HG03280 (cell line): ENCODE measurements around the gene ZNF32.

Source experiments
- ATAC-seq: cut with Tn5 transposase; IDR thresholded peaks from one replicate; pipeline ENCODE4 v1.9.1; 2021; ENCODE audit warnings: mild to moderate bottlenecking, moderate library complexity; ENCODE audit not compliant: unreplicated experiment

The ZNF32 gene

DNA sequence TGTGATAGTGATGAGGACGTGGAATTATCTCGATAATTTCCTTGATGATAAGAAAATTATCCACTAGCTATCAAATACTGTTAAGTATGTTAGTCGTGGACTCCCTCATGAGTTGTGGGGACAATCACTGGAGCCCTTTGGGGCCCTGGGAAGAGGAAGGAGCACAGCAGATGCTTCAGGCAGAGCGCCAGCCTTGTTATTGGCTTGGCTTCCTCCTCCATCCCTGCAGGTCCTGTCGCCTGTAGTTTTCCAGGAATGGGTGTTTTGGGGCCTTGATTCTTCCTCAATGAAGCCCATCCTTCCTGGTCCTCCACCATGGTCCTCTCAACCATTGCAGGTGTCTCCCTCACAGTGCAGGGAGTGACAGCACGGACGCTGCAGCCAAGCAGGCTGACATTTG is 32.5 kb upstream of the ZNF32 start:
- no peak for ATAC-seq

DNA sequence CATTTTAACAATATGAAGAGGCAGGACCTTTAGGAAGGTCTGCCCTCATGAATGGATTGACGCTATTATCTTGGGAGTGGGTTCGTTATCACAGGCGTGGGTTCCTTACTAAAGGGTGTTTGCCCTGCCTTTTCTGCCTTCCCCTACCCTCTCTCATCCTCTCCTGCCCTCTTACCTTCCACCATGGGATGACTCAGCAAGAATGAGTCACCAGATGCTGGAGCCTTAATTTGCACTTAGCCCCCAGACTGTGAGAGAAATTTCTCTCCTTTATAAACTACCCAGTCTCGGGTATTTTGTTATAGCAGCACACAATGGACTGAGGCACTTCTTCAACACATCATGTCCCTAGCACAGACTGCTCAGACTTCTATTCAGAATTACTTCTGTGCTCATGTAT is 31.4 kb upstream of the ZNF32 start:
- ATAC-seq: no peak

DNA sequence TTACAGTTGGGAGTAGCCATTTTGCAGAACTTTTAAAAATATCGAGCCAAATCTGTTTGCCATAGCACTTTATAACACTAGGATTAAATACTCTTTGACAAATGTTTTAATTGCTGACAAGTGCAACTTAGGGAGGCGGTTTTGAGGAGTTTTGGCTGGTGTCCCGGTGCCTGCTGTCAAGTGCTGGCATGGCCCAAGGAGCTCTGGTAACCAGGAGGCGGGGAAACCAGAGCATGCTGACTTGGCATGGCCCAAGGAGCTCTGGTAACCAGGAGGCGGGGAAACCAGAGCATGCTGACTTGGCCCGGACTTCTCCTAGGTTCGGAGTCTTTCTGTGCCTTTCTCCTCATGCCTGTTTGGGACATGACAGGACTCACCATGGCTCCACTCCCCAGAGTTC is 30.8 kb upstream of the ZNF32 start:
- ATAC-seq: no peak

DNA sequence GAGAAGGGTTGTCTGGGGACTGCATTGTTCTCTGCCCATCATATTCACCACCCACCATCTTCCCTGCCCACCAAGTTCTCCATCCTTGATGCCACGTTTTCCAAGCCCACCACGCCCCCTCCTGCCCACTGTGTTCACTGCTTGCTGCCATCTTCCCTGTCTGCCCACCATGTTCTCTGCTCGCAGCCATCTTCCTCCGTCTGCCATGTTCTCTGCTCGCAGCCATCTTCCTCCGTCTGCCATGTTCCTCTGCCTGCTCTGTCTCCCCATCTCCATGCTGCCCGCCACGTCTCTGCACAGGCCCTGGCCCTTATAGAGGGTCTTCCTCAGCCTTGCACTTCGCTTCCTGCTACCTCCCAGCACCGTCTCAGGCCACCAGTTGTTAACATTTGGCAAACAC is 30.0 kb upstream of the ZNF32 start:
- ATAC-seq: no peak

DNA sequence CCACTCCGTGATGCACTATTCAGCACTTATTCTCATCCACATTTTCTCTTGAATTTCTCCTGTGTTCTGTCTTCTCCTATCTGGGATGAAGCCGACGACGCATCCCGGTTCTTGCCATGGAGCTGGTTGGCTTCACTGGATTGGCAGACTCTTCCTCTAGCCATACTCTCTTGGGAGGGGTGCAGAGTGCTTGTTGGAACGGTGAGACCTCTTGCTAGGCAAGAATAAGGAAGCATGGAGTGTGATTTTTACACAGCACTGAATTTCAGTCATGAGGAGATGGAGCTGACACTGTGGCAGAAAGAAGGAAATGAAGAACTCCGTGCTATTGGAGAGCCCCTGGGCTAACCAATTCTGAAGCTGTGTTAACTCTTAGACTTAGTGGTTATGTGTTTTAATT is 28.2 kb upstream of the ZNF32 start:
- no peak for ATAC-seq

DNA sequence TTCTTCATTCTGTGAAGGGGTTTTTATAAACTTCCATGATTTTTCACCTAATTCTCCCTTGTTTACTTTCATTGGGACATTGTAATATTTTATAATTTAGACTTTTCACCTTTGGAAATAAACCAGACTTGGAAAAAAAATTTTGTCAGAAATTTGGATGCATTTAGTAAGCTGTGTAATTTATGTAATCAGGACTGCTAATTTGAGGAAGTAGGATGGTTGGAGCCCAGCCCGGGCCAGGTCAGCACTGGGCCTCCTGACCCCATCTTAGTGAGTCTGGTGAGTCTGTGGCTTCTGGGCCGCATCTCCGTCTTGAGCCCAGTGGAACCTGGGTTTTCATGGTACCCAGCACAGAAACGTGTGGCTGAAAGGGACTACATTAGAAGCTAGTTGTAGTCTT is 27.6 kb upstream of the ZNF32 start:
- ATAC-seq: no peak

DNA sequence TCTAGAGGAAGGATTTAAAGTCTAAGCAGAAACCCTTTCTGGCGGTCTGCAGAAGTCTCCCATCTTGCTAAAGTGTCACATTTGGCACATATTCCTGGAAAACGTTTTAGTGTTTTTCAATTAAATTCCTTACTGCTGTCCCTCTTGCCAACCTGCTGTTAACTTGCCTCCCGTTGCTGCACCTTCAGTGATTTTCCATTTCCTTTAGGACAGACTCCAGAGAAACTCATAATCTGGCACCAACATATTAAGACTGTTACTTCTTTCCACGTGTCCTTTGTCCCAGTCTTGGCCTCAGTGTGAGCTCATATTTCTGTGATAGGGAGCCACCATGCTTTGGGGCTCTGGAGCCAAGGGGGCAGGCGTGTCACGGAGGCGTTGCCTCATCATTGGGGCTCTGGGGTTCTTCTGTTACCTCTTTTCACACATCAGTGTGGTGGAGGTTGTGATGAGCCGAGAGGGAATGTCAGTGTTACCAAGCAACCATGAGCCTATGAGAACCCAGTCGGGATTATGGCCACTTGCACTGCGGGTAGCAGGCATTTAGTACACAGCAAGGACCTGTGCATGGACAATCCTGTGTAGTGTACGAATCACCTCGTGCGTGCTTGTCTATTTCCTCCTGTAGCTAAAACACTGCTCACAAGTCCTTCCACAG is 26.0 kb upstream of the ZNF32 start:
- no peak for ATAC-seq

DNA sequence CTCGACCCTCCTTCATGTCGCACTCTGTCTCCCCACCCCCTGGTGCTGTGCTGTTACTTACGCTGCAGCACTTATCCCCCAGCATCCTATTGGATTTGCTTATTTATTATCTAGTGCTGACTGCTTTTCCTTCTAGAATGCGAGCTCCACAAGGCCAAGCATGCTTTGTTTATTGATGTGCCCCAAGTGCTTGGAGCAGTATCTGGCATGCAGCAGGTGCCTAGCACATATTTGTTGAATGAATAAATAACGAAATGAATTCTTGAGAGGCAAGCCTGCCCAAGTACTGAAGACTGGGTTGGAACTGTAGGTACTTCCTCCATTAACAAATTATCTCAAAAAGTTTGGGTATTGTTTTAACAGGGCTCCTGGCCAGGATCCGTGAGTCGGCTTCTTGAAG is 24.8 kb upstream of the ZNF32 start:
- ATAC-seq: no peak

DNA sequence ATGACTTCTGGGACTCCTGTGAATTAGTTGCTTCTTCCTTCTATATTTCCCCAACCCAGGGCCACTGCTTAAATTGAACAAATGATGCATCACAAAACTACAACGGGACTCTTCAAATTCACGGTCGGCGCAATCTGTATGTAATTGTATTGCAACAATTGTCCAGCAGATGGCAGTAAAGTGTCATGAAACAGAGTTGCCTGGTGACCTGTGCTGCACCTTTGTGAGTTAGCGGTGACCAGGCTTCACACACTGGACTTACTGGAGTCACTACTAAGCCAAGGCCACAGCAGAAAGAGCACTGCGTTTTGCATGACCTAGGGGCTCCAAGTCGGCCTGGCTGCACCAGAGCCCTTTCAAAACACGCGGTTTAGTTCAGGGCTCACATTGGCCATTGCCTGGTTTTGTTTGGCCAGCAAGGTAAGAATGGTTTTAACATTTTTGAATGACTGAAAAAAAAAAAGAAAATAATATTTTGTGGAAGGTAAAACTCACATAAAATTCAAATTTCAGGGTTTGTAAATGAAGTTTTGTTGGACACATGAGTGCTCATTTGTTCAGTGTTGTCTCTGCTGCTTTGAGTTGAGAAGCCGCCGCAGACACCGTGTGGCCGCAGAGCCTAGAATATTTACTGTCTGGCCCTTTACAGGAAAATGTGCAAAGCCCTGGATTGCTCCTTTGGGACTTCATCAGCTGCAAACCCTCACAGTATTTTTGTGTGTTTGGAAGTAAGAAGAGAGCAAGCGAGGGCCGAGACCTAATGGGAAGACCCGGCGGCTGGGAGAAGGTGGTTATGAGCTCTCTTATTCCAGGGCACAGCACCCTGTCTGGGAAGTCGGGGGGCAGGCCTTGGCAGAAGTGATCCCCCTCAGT is 23.2 kb upstream of the ZNF32 start:
- ATAC-seq: peak; percentile 74

DNA sequence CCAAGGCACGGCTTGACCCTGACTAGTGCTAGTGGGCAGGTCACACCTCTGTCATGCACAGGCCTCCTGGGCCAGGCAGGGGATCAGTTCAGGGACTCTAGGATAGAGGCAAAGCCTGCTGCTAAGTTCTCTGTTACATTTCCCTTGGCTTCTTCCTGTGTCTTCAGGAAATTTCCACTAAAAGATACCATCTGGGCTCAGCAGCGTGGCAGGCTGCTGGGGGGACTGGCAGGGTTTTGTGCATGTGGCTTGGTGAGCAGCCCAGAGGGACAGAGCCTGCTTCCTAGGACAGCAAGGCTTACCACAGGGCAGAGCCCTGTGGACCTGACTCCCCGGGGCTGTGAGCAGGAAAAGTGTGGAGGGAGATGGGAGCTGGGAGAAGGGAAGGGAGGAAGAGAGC is 20.7 kb upstream of the ZNF32 start:
- ATAC-seq: no peak

DNA sequence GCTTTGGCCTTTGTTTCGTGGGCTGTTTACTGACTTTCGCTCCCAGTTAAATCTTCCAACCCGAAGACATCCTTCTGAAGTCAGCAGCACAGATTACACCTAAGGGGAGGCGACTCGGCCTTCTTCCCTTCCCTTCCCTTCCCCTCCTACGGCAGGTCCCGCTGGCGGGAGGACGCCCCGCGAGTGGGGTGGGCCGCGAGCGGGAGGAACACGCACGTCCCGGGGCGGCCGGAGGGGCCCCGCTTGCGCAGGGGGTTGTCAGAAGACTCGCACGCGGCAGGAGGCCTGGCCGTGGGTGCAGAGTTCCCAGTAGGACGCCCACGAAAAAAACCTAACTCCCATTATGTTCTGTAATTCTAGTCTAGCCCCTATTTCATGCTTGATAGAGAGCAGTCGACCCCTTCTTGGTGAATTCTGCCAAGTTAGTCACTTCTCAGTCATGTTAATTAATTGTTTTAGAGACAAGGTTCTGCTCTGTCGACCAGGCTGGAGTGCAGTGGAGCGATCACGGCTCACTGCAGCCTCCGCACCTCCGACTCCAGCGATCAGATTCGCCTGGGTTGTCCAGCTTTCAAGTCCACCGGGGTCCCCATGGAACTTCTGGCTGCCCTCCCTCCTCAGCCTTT is 19.2 kb upstream of the ZNF32 start:
- no peak for ATAC-seq

DNA sequence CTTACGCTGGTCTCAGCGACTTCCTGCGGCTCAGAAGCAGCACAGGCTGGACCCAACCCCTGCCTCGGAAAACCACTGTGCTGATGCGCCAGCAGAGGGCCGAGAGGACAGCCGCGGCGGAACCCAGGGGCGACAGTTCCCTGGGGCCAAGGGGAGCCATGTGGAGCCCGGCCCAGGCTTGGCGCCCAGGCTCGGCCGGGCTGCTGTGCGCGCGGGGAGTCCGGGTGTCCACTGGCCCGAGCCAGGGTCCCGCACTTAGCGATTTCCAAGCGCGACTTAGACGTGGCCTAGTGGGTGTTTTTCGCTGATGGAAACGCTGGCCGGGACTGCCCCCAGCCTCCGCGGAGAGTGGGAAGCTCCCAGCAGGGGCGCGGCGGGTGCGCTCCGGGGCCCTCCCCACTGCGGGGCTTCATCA is 18.6 kb upstream of the ZNF32 start:
- ATAC-seq: no peak

DNA sequence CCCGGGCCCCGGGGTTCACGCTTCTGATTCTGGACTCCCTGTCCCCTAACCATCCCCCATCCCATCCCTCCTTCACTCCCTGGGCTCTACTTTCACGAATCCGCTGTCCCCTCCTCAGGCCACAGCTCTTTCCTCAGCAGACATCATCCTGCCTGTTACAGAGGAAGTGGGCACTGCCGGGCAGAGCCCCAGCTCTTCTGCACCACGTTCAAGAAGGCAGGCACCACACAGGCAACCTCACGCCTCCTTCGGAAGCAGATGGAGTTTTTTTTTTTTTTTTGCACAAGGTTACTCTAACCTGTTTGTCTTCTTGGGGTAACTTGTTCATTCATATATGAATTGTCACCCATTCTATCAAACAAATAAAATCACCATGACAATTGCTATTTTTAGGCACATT is 17.9 kb upstream of the ZNF32 start:
- ATAC-seq: no peak

DNA sequence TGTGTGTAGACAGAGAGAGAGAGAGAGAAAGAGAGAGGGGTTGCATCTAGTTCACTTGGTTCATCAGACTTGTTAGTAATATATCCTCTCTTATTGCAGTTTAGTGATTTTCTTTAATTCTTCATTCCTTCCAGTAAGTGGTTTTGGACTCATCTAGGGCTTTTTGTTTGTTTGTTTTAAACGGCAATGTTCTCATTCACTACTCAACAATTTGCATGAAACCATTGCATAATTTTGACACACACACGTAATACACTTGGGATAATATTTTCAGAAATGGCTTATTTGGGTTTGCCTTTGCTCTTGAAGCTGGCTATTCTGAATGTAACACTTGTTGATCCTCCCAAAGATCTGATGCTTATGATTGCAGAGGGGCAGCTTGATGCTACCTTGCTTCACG is 16.4 kb upstream of the ZNF32 start:
- ATAC-seq: no peak

DNA sequence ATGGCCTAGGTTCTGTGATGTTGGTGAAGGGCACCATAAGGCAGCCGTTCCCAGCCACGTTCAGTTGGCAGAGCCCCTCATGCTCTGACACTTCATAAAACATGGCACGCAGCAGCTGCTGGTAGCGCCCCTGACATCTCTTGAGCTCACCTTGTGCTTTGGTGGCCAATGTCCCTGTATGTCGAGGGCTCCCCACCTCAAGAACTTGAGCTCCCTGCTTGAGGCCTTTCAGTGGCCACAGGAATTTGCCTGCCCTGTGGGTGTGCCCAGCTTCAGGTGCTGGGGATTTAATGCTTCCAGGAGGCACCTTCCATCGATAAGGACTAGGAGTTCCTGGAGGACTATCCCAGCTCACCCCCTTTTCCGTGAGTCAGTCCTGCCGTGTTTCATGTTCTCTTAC is 9.5 kb upstream of the ZNF32 start:
- ATAC-seq: no peak

DNA sequence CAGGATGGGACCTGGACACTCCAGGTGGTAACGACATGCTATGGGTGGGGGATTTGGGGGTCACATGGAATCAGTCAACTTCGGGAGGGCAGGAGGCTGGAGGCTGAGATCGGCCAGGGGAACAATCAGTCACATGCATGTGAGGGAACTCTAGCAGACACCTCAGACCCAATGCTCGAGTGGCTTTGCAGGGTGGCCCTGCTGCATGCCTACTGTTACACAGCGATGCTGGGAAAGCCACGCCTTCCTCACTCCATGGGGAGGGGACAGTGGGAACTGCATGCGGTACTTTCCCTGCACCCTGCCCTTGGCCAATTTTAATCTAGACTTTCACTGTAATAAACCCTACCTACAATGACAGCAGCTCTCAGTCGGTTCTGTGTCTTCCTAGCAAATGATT is 6.6 kb upstream of the ZNF32 start:
- no peak for ATAC-seq

DNA sequence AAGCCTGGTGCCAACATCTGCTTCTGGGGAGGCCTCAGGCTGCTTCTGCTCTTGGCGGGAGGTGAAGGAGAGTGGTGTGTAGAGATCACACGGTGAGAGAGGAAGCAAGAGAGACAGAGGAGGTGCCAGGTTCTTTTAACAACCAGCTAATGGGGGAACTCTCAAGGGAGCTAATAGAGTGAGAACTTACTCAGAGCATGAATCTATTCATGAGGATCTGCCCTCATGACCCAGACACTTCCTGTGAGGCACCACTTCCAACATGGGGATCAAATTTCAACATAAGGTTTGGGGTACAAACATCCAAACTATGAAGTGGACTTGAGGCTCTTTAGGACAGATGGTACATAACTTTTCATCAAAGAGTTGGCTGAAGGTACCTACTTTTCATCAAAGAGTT is 5.1 kb upstream of the ZNF32 start:
- ATAC-seq: no peak

DNA sequence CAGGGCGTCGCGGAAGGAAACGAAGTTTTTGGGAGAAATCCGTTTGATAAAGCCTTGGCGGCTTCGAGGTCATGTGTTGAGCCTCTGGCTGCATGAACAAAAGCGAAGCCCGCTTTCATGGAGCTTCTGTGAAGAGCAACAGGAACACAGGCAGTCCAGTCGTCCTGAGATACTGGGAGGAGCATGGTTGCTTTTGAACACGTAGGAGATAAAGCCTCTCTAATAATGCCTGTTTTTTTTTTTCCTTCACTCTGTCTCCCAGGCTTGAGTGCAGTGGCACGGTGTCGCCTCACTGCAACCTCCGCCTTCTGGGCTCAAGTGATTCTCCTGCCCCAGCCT is 473 bp upstream of the ZNF32 start:
- ATAC-seq: peak; percentile 1

DNA sequence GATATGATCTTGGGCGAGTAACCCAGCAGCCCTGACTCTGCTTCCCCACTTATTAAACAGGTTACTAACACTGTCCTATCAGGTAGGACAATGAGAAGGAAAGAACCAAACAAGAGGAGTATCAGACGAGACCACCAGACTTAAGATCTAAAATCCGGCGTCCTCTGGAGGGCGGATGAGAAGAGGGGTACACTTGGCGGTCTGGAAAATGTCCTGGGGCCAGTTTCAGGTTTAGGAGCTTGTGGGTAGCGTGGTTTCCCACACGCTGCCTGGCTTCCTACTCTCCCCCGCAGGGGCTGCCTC is 635 bp downstream of the ZNF32 start:
- ATAC-seq: no peak

DNA sequence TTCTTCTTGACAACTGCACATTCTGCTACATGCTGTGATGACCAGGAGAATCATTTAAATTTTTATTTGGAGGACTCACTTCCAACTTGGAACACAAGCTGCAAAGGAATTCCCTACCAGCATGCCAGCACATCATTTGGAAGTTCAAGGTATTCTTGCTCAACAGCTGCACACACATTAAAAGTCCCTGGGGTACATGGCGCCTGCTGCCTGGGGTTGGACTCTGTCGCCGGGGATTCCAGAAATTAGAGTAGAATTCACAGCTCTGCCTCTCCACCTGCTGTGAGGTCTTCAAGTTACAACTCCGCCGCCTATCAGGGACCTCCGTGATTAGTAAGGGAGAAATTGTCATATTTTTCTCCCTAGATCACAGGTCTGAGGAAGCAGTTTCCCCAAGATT is 1.1 kb downstream of the ZNF32 start:
- ATAC-seq: no peak

DNA sequence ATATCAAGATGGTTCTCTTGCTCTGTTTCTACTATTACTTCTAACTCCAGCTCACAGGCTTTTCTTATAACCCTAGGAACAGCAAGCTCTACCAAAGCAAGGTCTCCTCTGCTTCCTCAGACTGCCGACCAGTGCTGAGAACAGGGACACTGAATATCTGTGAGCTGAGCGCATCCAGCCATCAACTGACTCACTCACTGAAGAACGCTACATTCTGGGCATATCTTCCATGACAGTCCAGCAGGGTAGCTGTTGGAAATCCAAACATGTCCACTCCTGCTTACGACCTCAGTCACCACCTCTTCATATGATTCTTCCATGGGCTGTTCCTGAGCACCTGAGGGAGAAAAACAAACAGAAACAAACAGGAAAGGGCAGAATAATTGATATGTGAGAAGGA is 2.8 kb downstream of the ZNF32 start:
- ATAC-seq: no peak

DNA sequence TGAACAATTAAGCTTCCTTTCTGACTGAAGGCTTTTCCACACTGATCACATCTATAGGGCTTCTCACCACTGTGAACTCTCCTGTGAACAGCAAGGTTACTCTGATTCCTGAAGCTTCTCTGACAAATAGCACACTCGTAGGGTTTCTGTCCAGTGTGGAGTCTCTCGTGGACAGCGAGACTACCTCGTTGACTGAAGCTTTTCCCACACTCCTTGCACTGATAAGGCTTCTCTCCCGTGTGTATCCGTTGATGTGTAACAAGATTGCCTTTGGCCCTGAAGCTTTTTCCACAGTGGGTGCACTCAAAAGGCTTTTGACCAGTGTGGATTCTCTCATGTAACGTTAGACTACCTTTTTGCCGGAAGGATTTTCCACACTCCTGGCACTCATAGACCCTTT is 4.4 kb downstream of the ZNF32 start:
- no peak for ATAC-seq

DNA sequence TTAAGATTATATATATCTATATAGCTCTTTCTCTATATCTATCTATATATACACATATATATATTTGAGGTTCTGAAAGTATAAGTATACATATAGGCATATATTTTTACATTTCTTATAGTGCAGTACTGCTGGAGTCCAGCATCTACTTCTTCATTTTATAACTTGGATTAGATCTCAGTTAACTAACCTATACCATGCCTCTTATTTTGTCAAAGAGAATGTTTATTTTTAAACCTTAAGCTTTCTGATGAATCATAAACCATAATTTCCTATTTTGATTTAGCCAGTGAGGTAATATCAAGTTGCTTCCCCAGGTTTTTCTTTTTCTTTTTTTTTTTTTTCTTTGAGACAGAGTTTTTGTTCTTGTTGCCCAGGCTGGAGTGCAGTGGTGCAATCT is 8.1 kb downstream of the ZNF32 start:
- no peak for ATAC-seq
